ENCODE measurements around the gene MAD2L2.

MAD2L2 gene

GRCh38 chr1:11681071-11681771 lies at the start of gene MAD2L2:
TSS of gene MAD2L2 (minus strand) at chr1:11681148. CDS start at chr1:11680601, 547 bp downstream.
- no peak for DNase-seq (ENCODE audit: low read depth)

- DNase-seq (ENCODE audit: low read depth) = no peak
Measured at GRCh38 chr1:11730429-11730891, 49.5 kb upstream of the MAD2L2 start.

- DNase-seq (ENCODE audit: low read depth) = no peak
Measured at GRCh38 chr1:11729498-11730428, 48.8 kb upstream of the MAD2L2 start.

GRCh38 chr1:11729155-11729497 lies 48.2 kb upstream of the MAD2L2 start:
- no peak for DNase-seq (ENCODE audit: low read depth)

- DNase-seq (ENCODE audit: low read depth) = no peak
Measured at GRCh38 chr1:11728126-11728806, 47.3 kb upstream of the MAD2L2 start.

- DNase-seq (ENCODE audit: low read depth) = no peak
Measured at GRCh38 chr1:11727119-11727518, 46.2 kb upstream of the MAD2L2 start.

GRCh38 chr1:11725616-11726015 lies 44.7 kb upstream of the MAD2L2 start:
- DNase-seq (ENCODE audit: low read depth) = no peak

GRCh38 chr1:11722538-11722937 lies 41.6 kb upstream of the MAD2L2 start:
- DNase-seq (ENCODE audit: low read depth) = no peak

- no peak for DNase-seq (ENCODE audit: low read depth)
Measured at GRCh38 chr1:11721311-11721710, 40.4 kb upstream of the MAD2L2 start.

- no peak for DNase-seq (ENCODE audit: low read depth)
Measured at GRCh38 chr1:11720525-11720924, 39.6 kb upstream of the MAD2L2 start.

- no peak for DNase-seq (ENCODE audit: low read depth)
Measured at GRCh38 chr1:11720033-11720376, 39.1 kb upstream of the MAD2L2 start.

- DNase-seq (ENCODE audit: low read depth) = no peak
Measured at GRCh38 chr1:11719313-11720032, 38.5 kb upstream of the MAD2L2 start.

- DNase-seq (ENCODE audit: low read depth) = no peak
Measured at GRCh38 chr1:11714831-11715575, 34.1 kb upstream of the MAD2L2 start.

- DNase-seq (ENCODE audit: low read depth) = no peak
Measured at GRCh38 chr1:11713095-11713494, 32.1 kb upstream of the MAD2L2 start.

GRCh38 chr1:11712285-11712684 lies 31.3 kb upstream of the MAD2L2 start:
- DNase-seq (ENCODE audit: low read depth) = no peak

GRCh38 chr1:11711490-11711889 lies 30.5 kb upstream of the MAD2L2 start:
- no peak for DNase-seq (ENCODE audit: low read depth)

- DNase-seq (ENCODE audit: low read depth) = no peak
Measured at GRCh38 chr1:11708554-11709350, 27.8 kb upstream of the MAD2L2 start.

GRCh38 chr1:11707621-11708276 lies 26.8 kb upstream of the MAD2L2 start:
- no peak for DNase-seq (ENCODE audit: low read depth)

GRCh38 chr1:11706292-11706691 lies 25.3 kb upstream of the MAD2L2 start:
- DNase-seq (ENCODE audit: low read depth) = no peak

- no peak for DNase-seq (ENCODE audit: low read depth)
Measured at GRCh38 chr1:11705596-11705995, 24.6 kb upstream of the MAD2L2 start.
